K562 (cell line): Measurements from ENCODE around the gene GRM5. TPM values are rescaled to one million over a fixed set of nuclear protein-coding genes. Genes with fewer than 3 reads are reported as not detected.

Experiments used
- ASH1L ChIP-seq: fragments of 450-650 bp; IDR thresholded peaks from 2 replicates; pipeline ENCODE4 v1.6.1; 2018; ENCODE audit warnings: borderline replicate concordance, mild to moderate bottlenecking, low read depth; ENCODE audit not compliant: partially characterized antibody
- ETS1 ChIP-seq: conservative IDR thresholded peaks from 2 replicates; pipeline ENCODE4 v1.6.1; 2011; ENCODE audit warnings: low read depth, mild to moderate bottlenecking, low read length; ENCODE audit not compliant: control insufficient read depth
- FOXJ3 ChIP-seq: sonication (generic); formaldehyde crosslinking; IDR thresholded peaks from 2 replicates; pipeline ENCODE4 v1.4.0; 2020; ENCODE audit warnings: mild to moderate bottlenecking, missing genetic modification reagents
- IRF1 ChIP-seq: sonication (generic); formaldehyde crosslinking; IDR thresholded peaks from 2 replicates; pipeline ENCODE4 v1.8.0; 2022; ENCODE audit warnings: missing genetic modification reagents, mild to moderate bottlenecking, borderline replicate concordance
- MYNN ChIP-seq, 2 experiments: sonication (generic); formaldehyde crosslinking in 1 of 2; IDR thresholded peaks; 2 replicates each; pipeline versions ENCODE4 v1.5.0 to v1.6.1; 2016 to 2020; ENCODE audit warnings: antibody characterized with exemption in 1 of 2, missing genetic modification reagents in 1 of 2
- NUFIP1 ChIP-seq: fragments of 450-650 bp; IDR thresholded peaks from 2 replicates; pipeline ENCODE4 v1.6.1; 2018; ENCODE audit not compliant: partially characterized antibody
- PHB2 ChIP-seq: fragments of 450-650 bp; IDR thresholded peaks from 2 replicates; pipeline ENCODE4 v1.6.1; 2017; ENCODE audit warnings: low read depth
- SAFB2 ChIP-seq: fragments of 200-400 bp; formaldehyde crosslinking; IDR thresholded peaks from 2 replicates; pipeline ENCODE4 v1.6.1; 2018; ENCODE audit warnings: borderline replicate concordance, low read length, low read depth, moderate library complexity; ENCODE audit not compliant: severe bottlenecking
- SUPT5H ChIP-seq: fragments of 450-650 bp; IDR thresholded peaks from 2 replicates; pipeline ENCODE4 v1.6.1; 2016
- ZBTB9 ChIP-seq: fragments of 450-650 bp; formaldehyde crosslinking; IDR thresholded peaks from 2 replicates; pipeline ENCODE4 v1.4.0; 2020; ENCODE audit warnings: mild to moderate bottlenecking, moderate library complexity
- ZFP1 ChIP-seq: fragments of 450-650 bp; formaldehyde crosslinking; IDR thresholded peaks from 2 replicates; pipeline ENCODE4 v1.4.0; 2020; ENCODE audit warnings: mild to moderate bottlenecking, mixed read lengths
- ZFP91 ChIP-seq: sonication (generic); formaldehyde crosslinking; IDR thresholded peaks from 2 replicates; pipeline ENCODE4 v1.8.0; 2022; ENCODE audit warnings: mild to moderate bottlenecking, missing genetic modification reagents
- ZNF518B ChIP-seq: fragments of 250-450 bp; sonication (Bioruptor Pico); IDR thresholded peaks from 2 replicates; pipeline ENCODE4 v1.5.0; 2021; ENCODE audit warnings: mild to moderate bottlenecking, moderate library complexity
- polyA plus RNA-seq, 8 experiments: library from polyadenylated mRNA; depleted of rRNA in 4 of 8; stranded (reverse) in 5 of 8; unstranded in 3 of 8; fragments of >200 nt; fragmentation: Nextera tagmentation in 2 of 8; fragmentation: Illumina TruSeq in 1 of 8; extraction: Ambion mirVana in 2 of 8; extraction: Trizol in 1 of 8; gene quantifications; 2 replicates each; pipeline versions ENCODE4 v1.2.1 to v1.2.3, GENCODE V29; 2011 to 2014; ENCODE audit warnings: inconsistent platforms in 1 of 8, missing spikeins in 1 of 8
- total RNA-seq, 7 experiments: library from RNA; depleted of rRNA in 6 of 7; stranded (reverse); fragments of >200 nt in 6 of 7; fragmentation: Illumina TruSeq in 2 of 7; extraction: Trizol in 2 of 7; gene quantifications; 2 replicates each; pipeline versions ENCODE4 v1.2.1 to v1.2.3, GENCODE V29; 2011 to 2021; ENCODE audit warnings: low replicate concordance in 1 of 7
- TF ChIP-seq, protein P1 (sequence below): fragments of 250-450 bp; sonication (Bioruptor Pico); IDR thresholded peaks from 2 replicates; pipeline ENCODE4 v1.5.0; 2020; ENCODE audit warnings: mild to moderate bottlenecking
- TF ChIP-seq, protein P2 (sequence below): sonication (generic); formaldehyde crosslinking; IDR thresholded peaks from 2 replicates; pipeline ENCODE4 v1.9.0; 2022; ENCODE audit warnings: mild to moderate bottlenecking, missing genetic modification reagents

The GRM5 gene
- total and polyA plus RNA-seq, 9 of the 15 experiments (the other 6 are each of a cell fraction or from before 2014, with no cell fraction given): not detected

DNA sequence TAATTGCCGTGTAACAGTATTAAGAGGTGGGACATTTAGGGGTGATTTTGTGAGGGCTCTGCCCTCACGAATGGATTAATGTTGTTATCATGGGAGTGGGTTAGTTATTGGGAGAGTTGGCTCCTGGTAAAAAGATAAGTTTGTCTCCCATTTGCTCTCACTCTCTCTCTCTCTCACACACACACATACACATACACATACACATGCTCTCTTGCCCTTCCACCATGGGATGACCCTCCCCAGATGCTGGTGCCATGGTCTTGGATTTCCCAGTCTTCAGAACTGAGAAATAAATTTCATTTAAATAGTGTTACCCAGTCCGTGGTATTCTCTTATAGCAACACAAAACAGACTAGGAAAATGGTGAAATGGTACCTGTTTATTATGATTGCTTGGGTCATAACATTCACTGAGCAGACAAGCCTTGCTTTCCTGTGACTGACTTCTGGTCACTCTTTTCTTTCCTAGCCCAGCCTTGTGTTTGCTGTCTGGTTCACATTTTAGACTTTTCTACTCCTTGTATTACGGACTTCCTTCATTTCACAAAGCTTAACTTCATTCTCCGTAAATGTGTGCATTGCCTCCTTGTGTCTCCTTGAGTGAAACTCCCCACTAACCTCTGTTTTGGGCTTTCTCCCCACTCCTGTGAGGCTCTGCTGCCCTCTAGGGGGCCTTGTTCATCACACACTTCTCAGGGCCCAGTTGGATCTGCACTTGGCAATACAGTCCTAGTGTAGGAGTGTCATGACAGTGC, 521.7 kb downstream of the GRM5 start (continued):
- TF ChIP-seq ZFP1: no peak
- no peak for TF ChIP-seq IRF1
- TF ChIP-seq NUFIP1: no peak
- TF ChIP-seq, protein P1, sequence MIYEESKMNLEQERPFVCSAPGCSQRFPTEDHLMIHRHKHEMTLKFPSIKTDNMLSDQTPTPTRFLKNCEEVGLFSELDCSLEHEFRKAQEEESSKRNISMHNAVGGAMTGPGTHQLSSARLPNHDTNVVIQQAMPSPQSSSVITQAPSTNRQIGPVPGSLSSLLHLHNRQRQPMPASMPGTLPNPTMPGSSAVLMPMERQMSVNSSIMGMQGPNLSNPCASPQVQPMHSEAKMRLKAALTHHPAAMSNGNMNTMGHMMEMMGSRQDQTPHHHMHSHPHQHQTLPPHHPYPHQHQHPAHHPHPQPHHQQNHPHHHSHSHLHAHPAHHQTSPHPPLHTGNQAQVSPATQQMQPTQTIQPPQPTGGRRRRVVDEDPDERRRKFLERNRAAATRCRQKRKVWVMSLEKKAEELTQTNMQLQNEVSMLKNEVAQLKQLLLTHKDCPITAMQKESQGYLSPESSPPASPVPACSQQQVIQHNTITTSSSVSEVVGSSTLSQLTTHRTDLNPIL (CRISPR knock-in tag): no peak
- no peak for TF ChIP-seq SUPT5H
- no peak for TF ChIP-seq ETS1
- no peak for TF ChIP-seq ZBTB9
- no peak for TF ChIP-seq ZFP91 (CRISPR knock-in tag)
- TF ChIP-seq ZNF518B (CRISPR knock-in tag): no peak
- TF ChIP-seq FOXJ3 (CRISPR knock-in tag): no peak
- TF ChIP-seq MYNN (IDR thresholded peaks at IDR 0.05): no peak
- no peak for TF ChIP-seq MYNN (CRISPR knock-in tag; IDR thresholded peaks at IDR 0.05)
- no peak for TF ChIP-seq PHB2
- TF ChIP-seq, protein P2, sequence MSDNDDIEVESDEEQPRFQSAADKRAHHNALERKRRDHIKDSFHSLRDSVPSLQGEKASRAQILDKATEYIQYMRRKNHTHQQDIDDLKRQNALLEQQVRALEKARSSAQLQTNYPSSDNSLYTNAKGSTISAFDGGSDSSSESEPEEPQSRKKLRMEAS (CRISPR knock-in tag): no peak
- no peak for TF ChIP-seq SAFB2
- no peak for TF ChIP-seq ASH1L
